Dendritic cell treated with granulocyte-macrophage colony-stimulating factor and Interleukin-4, amounts not matched to agents 40 ng/mL and 50 ng/mL, for 4 days (primary cell): ENCODE data around the gene QSOX2.

Source experiments
- H3K27ac Mint-ChIP-seq: one replicate; pipeline ENCODE4 v1.8.0; 2022; ENCODE audit warnings: mild to moderate bottlenecking, mixed read lengths
- H3K27me3 Mint-ChIP-seq: one replicate; pipeline ENCODE4 v1.8.0; 2022; ENCODE audit warnings: mild to moderate bottlenecking, mixed read lengths
- H3K36me3 Mint-ChIP-seq: one replicate; pipeline ENCODE4 v1.8.0; 2022; ENCODE audit warnings: low read depth, mixed read lengths
- H3K4me1 Mint-ChIP-seq: one replicate; pipeline ENCODE4 v1.8.0; 2022; ENCODE audit warnings: low read depth, mixed read lengths
- H3K4me3 Mint-ChIP-seq: one replicate; pipeline ENCODE4 v1.8.0; 2022; ENCODE audit warnings: mild to moderate bottlenecking, moderate library complexity, mixed read lengths
- H3K9me3 Mint-ChIP-seq: one replicate; pipeline ENCODE4 v1.8.0; 2022; ENCODE audit warnings: mixed read lengths
- intact Hi-C: fragments of 100-400 bp; cut with micrococcal nuclease; formaldehyde crosslinking; loops from one replicate; pipeline ENCODE4 v1.15.0; 2022

The QSOX2 gene

GRCh38 chr9:136171801-136172411 is 73.7 kb downstream of the QSOX2 start:
- H3K9me3 Mint-ChIP-seq = no peaks in the 10 kb centered on the region
- H3K36me3 Mint-ChIP-seq = no peaks in the 10 kb centered on the region
- H3K4me3 Mint-ChIP-seq = no peak overlapping the region
- peaks cover 12% of the 10 kb centered on the region for H3K27me3 Mint-ChIP-seq
- intact Hi-C loops = no loop called here
- H3K27ac Mint-ChIP-seq = no peak overlapping the region
- H3K4me1 Mint-ChIP-seq = no peaks in the 10 kb centered on the region

GRCh38 chr9:136171009-136171800 is 74.4 kb downstream of the QSOX2 start:
- Mint-ChIP-seq H3K4me1 (no peaks in the 10 kb centered on the region), H3K27me3 (peaks cover 12% of the 10 kb centered on the region), H3K4me3 (no peak overlapping the region), H3K27ac (no peak overlapping the region), H3K9me3 (no peaks in the 10 kb centered on the region), H3K36me3 (no peaks in the 10 kb centered on the region)
- intact Hi-C loops = no loop called here

- intact Hi-C loops = loop anchor here (1.0 kb wide), 1 partner anchor 113 kb away; no protein-coding TSS in a partner anchor
- H3K27me3 Mint-ChIP-seq = peaks cover 12% of the 10 kb centered on the region
- H3K36me3 Mint-ChIP-seq = no peaks in the 10 kb centered on the region
- H3K4me1 Mint-ChIP-seq = no peaks in the 10 kb centered on the region
- no peak overlapping the region for H3K27ac Mint-ChIP-seq
- H3K9me3 Mint-ChIP-seq = no peaks in the 10 kb centered on the region
- H3K4me3 Mint-ChIP-seq = no peak overlapping the region
These were observed 75.4 kb downstream of the QSOX2 start for GRCh38 chr9:136170006-136170901.

DNA sequence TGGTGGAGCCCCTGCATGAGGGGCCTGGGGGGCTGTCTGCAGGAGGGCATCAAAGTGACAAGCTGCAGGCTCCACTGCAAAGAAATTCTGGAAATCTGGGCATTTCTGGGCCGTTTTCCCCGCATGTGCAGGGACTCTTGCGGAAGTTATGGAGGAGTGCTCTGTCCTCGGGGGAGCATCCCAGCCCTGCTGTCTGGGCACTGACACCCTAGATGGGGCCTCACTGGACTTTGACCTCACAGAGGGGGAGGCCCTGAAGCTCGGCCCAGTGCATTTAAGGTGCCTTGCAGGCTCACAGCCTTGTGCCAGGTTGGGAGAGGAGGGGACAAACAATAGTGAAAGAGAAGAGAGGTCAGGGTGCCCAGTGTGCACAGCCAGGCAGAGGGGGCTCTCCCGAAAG is 76.1 kb downstream of the QSOX2 start:
- H3K4me3 Mint-ChIP-seq = no peak overlapping the region
- H3K27ac Mint-ChIP-seq = no peak overlapping the region
- intact Hi-C loops = no loop called here
- no peaks in the 10 kb centered on the region for H3K4me1 Mint-ChIP-seq
- H3K9me3 Mint-ChIP-seq = no peaks in the 10 kb centered on the region
- peaks cover 15% of the 10 kb centered on the region for H3K27me3 Mint-ChIP-seq
- H3K36me3 Mint-ChIP-seq = no peaks in the 10 kb centered on the region

DNA sequence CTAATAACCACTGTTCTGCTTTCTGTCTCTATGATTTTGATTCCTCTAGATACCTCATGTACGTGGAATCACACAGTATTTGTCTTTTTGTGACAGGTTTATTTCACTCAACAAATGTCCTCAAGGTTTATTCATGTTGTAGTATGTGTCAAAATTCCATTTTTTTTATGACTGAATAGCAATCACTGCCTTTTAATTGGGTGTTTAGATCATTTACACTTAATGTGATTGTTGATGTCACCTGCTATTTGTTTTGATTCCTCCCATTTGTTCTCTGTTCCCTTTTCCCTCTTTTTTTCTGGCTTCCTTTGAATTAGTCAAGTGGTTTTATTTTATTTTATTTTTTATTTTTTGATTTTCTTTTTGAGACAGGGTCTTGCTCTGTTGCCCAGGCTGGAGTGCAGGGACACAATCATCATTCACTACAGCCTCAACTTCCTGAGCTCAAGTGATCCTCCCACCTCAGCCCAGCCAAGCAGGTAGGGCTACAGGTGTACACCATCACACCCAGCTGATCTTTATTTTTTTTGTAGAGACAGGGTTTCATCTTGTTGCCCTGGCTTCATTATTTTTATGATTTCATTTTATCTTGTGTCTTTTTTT is 82.3 kb downstream of the QSOX2 start:
- Mint-ChIP-seq H3K27me3 (peaks cover 6% of the 10 kb centered on the region), H3K4me3 (no peak overlapping the region), H3K9me3 (peaks cover 8% of the 10 kb centered on the region), H3K27ac (no peak overlapping the region), H3K36me3 (no peaks in the 10 kb centered on the region), H3K4me1 (no peaks in the 10 kb centered on the region)
- intact Hi-C loops = no loop called here

GRCh38 chr9:136160995-136161610 is 84.5 kb downstream of the QSOX2 start:
- Mint-ChIP-seq H3K27ac (no peak overlapping the region), H3K4me1 (no peaks in the 10 kb centered on the region), H3K4me3 (no peak overlapping the region), H3K27me3 (peaks cover 19% of the 10 kb centered on the region), H3K36me3 (no peaks in the 10 kb centered on the region), H3K9me3 (peaks cover 8% of the 10 kb centered on the region)
- intact Hi-C loops = no loop called here

DNA sequence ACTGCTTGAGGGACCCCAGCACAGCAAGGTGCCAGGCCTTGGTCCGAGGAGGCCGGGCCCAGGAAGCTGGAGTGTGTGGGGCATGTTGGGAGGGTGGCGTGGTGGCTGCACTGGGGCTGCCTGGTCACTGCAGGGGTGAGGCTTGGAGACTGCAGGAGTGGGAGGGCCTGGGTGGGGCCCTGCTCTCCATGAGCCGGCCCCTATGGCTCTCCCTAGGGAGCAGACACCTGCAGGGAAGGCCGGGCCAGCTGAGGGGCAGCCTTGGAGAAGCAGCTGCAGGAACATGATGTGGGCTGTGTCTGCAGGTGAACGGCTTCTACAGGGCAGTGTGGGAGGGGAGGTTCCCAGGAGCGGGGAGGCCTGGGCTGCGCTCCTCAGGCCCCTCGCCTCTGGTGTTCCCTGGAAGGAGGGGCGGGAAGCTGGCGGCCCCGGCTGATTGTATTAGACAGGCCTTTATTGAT is 85.2 kb downstream of the QSOX2 start:
- Mint-ChIP-seq H3K27ac (no peak overlapping the region), H3K27me3 (peaks cover 19% of the 10 kb centered on the region), H3K9me3 (peaks cover 8% of the 10 kb centered on the region), H3K4me3 (no peak overlapping the region), H3K36me3 (no peaks in the 10 kb centered on the region), H3K4me1 (no peaks in the 10 kb centered on the region)
- intact Hi-C loops = no loop called here

- H3K9me3 Mint-ChIP-seq = peaks cover 8% of the 10 kb centered on the region
- no peak overlapping the region for H3K27ac Mint-ChIP-seq
- no peaks in the 10 kb centered on the region for H3K36me3 Mint-ChIP-seq
- H3K27me3 Mint-ChIP-seq = peaks cover 16% of the 10 kb centered on the region
- no peak overlapping the region for H3K4me3 Mint-ChIP-seq
- intact Hi-C loops = no loop called here
- no peaks in the 10 kb centered on the region for H3K4me1 Mint-ChIP-seq
These were observed 85.8 kb downstream of the QSOX2 start for GRCh38 chr9:136159851-136160250.

- Mint-ChIP-seq H3K4me1 (no peaks in the 10 kb centered on the region), H3K9me3 (no peaks in the 10 kb centered on the region), H3K27me3 (peaks cover 12% of the 10 kb centered on the region), H3K4me3 (no peak overlapping the region), H3K27ac (no peak overlapping the region), H3K36me3 (no peaks in the 10 kb centered on the region)
- intact Hi-C loops = no loop called here
These were observed 87.9 kb downstream of the QSOX2 start for GRCh38 chr9:136157477-136158265.
